H1 (cell line): ENCODE results near the gene P2RY11. TPM values are rescaled to one million over a fixed set of nuclear protein-coding genes. Genes with fewer than 3 reads are reported as not detected.

Experiments
- ASH2L ChIP-seq: fragments of 200-600, 300-600 bp; sonication (generic); IDR thresholded peaks from one replicate; pipeline ENCODE4 v1.7.1; 2017; ENCODE audit warnings: low read length
- BCL11A ChIP-seq, 2 experiments: IDR thresholded peaks; one replicate each; pipeline ENCODE4 v1.6.1; 2011; ENCODE audit warnings: low read depth in 2 of 2, low read length in 2 of 2, mild to moderate bottlenecking in 2 of 2
- CBX5 ChIP-seq: fragments of 300-800, 300-1000 bp; sonication (generic); IDR thresholded peaks from 2 replicates; pipeline ENCODE4 v1.7.1; 2016; ENCODE audit warnings: antibody characterized with exemption, low read length, low read depth
- CHD7 ChIP-seq: fragments of 300-600 bp; sonication (generic); IDR thresholded peaks from 2 replicates; pipeline ENCODE4 v1.7.1; 2012; ENCODE audit warnings: low read length, moderate library complexity, mild to moderate bottlenecking, inconsistent platforms; ENCODE audit not compliant: insufficient replicate concordance
- JUN ChIP-seq: IDR thresholded peaks from 2 replicates; pipeline ENCODE4 v1.6.1; 2011; ENCODE audit warnings: low read depth, mild to moderate bottlenecking, improper control_type of control experiment, low read length
- KDM1A ChIP-seq: fragments of 200-600, 300-600 bp; sonication (generic); IDR thresholded peaks from 2 replicates; pipeline ENCODE4 v1.7.1; 2016; ENCODE audit warnings: mild to moderate bottlenecking, low read length, borderline replicate concordance
- RNF2 ChIP-seq: fragments of 200-900, 300-1000 bp; sonication (generic); IDR thresholded peaks from 2 replicates; pipeline ENCODE4 v1.7.1; 2016; ENCODE audit warnings: borderline replicate concordance, low read depth, mild to moderate bottlenecking, antibody characterized with exemption, low read length; ENCODE audit not compliant: poor library complexity, severe bottlenecking; ENCODE audit errors: missing control alignments
- SIX5 ChIP-seq: IDR thresholded peaks from 2 replicates; pipeline ENCODE4 v1.6.1; 2011; ENCODE audit warnings: mild to moderate bottlenecking, low read depth, low read length
- TAF7 ChIP-seq: optimal IDR thresholded peaks from 2 replicates; pipeline ENCODE3; 2011; ENCODE audit warnings: low read depth, mild to moderate bottlenecking, inconsistent platforms, low read length, moderate library complexity, borderline replicate concordance
- polyA plus RNA-seq, 7 experiments: library from polyadenylated mRNA; depleted of rRNA in 3 of 7; stranded (reverse) in 5 of 7; unstranded in 2 of 7; fragments of >200 nt in 5 of 7; fragments of 200-250 nt in 2 of 7; gene quantifications; 1 replicate in 5 of 7; 2 replicates in 1 of 7; 4 replicates in 1 of 7; pipeline versions ENCODE4 v1.2.1 to v1.2.3, GENCODE V29; 2011 to 2013; ENCODE audit warnings: missing spikeins in 2 of 7, mixed read lengths in 2 of 7
- total RNA-seq: library from RNA; stranded (reverse); fragmentation: NEBNext Ultra II Directional; extraction: Animal tissue kit (Norgen Biotek cat#: 25700); gene quantifications from 2 replicates; pipeline ENCODE4 v1.2.1, GENCODE V29; 2021

The P2RY11 gene
- total and polyA plus RNA-seq, 2 of the 8 experiments (the other 6 are each of a cell fraction or from before 2014, with no cell fraction given), result 9.2 to 18.0 TPM

GRCh38 chr19:10138879-10139795, 27.6 kb downstream of the P2RY11 start (continued):
- TF ChIP-seq CHD7 (no peak), SIX5 (no peak), KDM1A (no peak), BCL11A (IDR thresholded peaks at IDR 0.05; ENCODE audit: low read depth in 2 of 2, low read length in 2 of 2) (no peak), RNF2 (no peak), ASH2L (no peak), TAF7 (no peak), JUN (no peak), CBX5 (no peak)
